Progenitor cell of endocrine pancreas (in vitro differentiated cells): ENCODE data around the gene IFIT1. TPM values are rescaled to one million over a fixed set of nuclear protein-coding genes. Genes with fewer than 3 reads are reported as not detected.

ENCODE experiments used
- DNase-seq: peaks from one replicate; pipeline ENCODE4 v3.0.0; 2021; ENCODE audit warnings: low spot score; ENCODE audit not compliant: unreplicated experiment
- H3K27ac Mint-ChIP-seq: 2 replicates; pipeline ENCODE4 v1.8.0; 2021; ENCODE audit warnings: mild to moderate bottlenecking, moderate library complexity, mixed read lengths
- H3K27me3 Mint-ChIP-seq: 2 replicates; pipeline ENCODE4 v1.8.0; 2021; ENCODE audit warnings: mixed read lengths
- H3K36me3 Mint-ChIP-seq: 2 replicates; pipeline ENCODE4 v1.8.0; 2022; ENCODE audit warnings: mixed read lengths; ENCODE audit not compliant: insufficient read depth
- H3K4me1 Mint-ChIP-seq: 2 replicates; pipeline ENCODE4 v1.8.0; 2021; ENCODE audit warnings: low read depth, mixed read lengths
- H3K4me3 Mint-ChIP-seq: 2 replicates; pipeline ENCODE4 v1.8.0; 2021; ENCODE audit warnings: low read depth, mild to moderate bottlenecking, moderate library complexity, mixed read lengths
- H3K9me3 Mint-ChIP-seq: 2 replicates; pipeline ENCODE4 v1.8.0; 2021; ENCODE audit warnings: low read depth, mixed read lengths
- total RNA-seq: library from RNA; stranded (reverse); gene quantifications from 2 replicates; pipeline ENCODE4 v1.2.1, GENCODE V29; 2021
- TF ChIP-seq, protein P1 (sequence below): fragments of 200-600 bp; sonication (generic); IDR thresholded peaks from one replicate; pipeline ENCODE4 v1.5.0; 2021; ENCODE audit warnings: antibody characterized with exemption, mild to moderate bottlenecking; ENCODE audit not compliant: unreplicated experiment

IFIT1 gene
- total RNA-seq, 1 donor from 2014 or later, result 0.34 TPM

DNA sequence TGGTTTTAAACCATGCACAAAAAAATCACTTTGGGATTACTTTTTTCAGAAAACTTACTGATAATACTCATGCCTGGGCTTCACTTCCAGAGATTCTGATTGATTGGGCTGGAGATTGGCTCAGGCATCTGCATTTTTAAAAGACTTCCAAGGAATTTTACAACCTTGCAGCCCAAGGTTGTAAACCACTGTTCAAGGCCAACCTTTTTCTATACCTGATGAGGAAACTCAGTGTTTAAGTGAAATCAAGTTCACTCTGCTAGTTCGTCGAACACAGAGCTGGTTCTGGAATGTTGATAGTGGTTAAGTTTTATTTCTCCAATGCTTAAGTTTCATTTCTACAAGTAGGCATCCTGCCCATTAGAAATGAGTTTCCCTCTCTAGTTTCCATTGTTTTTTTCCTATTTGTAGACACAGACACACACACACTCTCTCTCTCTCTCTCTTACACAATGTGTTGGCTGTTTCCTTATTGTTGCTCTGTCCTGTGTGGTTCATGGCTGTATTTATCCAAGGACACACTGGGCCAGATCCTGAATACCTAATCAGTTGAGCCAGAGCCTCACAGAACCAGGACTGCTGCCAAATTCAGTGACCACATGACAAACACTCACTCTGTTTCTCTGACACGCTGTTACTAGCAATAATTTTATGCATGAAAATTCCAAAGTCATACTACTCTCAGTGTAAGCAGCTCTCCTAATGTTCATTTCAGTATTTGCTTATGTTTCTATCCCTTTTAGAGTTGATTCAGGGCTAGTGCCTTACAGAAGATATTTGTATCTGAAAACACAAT lies 18.3 kb upstream of the IFIT1 start:
- no peak for DNase-seq
- Mint-ChIP-seq H3K9me3 (no peaks in the 10 kb centered on the region), H3K27ac (peak overlapping the region; percentile 61), H3K4me3 (no peak overlapping the region), H3K36me3 (no peaks in the 10 kb centered on the region), H3K27me3 (no peaks in the 10 kb centered on the region), H3K4me1 (peaks cover 15% of the 10 kb centered on the region)
- TF ChIP-seq, protein P1, sequence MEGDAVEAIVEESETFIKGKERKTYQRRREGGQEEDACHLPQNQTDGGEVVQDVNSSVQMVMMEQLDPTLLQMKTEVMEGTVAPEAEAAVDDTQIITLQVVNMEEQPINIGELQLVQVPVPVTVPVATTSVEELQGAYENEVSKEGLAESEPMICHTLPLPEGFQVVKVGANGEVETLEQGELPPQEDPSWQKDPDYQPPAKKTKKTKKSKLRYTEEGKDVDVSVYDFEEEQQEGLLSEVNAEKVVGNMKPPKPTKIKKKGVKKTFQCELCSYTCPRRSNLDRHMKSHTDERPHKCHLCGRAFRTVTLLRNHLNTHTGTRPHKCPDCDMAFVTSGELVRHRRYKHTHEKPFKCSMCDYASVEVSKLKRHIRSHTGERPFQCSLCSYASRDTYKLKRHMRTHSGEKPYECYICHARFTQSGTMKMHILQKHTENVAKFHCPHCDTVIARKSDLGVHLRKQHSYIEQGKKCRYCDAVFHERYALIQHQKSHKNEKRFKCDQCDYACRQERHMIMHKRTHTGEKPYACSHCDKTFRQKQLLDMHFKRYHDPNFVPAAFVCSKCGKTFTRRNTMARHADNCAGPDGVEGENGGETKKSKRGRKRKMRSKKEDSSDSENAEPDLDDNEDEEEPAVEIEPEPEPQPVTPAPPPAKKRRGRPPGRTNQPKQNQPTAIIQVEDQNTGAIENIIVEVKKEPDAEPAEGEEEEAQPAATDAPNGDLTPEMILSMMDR, result no peak

DNA sequence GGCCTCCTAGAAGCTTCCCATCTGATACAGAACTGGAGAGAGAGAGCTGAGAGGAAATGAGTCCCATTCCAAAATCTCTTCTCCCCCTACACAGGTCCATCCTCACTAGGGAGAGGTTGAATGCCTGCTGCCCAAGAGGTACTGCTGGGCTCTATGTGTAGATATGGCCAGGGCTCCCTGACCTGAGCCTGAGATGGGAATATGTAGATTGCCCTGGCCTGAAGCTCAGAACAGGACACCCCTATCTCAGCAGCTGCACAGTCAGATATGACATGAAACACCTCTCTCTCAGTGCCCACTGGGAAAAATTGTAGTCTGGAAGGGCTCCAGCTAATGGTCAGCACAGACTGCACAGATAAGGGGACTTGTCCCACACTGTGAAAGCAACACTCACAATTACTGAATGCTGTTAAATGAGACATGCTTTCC lies 17.7 kb upstream of the IFIT1 start:
- TF ChIP-seq, protein P1, result no peak
- no peak for DNase-seq
- H3K9me3 Mint-ChIP-seq, result no peaks in the 10 kb centered on the region
- H3K4me3 Mint-ChIP-seq, result no peak overlapping the region
- no peak overlapping the region for H3K27ac Mint-ChIP-seq
- H3K27me3 Mint-ChIP-seq, result no peaks in the 10 kb centered on the region
- peaks cover 13% of the 10 kb centered on the region for H3K4me1 Mint-ChIP-seq
- H3K36me3 Mint-ChIP-seq, result no peaks in the 10 kb centered on the region

DNA sequence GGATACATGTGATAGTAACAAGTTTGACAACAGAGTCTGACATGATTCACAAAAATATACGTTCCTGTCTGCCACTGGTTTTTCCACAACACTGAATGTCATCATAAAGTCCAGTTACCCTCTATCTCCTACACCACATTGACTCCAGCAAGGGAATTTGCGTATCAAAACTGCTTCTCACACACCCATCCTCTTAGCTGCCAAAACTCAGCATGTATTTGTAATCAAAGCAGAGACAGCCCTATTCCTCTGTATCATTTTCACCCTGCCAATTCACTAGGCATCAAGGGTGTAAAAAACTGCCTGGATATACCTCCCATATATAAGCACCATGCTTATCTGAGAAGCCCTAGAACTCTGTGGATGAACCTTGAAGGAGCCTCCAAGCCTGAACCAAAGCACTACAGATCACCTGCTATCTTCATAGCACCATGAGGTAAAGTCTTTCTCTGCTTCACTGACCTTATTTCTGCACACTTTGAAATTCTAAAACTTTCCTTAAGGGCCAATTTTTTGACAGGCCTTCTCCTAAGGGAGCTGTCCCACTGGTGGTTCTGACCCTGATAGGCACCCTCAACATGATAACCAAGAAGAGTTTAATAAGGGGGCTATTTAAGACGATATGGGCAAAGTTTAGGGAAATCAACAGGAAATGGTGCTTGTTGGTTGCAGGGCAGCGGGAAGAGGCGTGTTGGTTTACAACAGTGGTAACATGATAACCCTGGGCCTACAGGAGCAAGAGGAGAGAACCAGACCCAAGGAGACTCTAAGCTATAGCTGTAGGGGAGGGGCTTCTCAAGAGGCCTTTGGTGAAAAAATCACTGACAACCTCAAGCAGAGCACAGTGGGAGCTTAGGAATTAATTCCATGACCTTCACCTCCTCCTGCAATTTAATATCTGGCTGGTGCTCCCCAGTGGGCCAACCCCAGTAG lies 14.5 kb upstream of the IFIT1 start, which contains the start of gene IFIT1B:
Gene IFIT1B, plus strand, starts transcription at position 352 of the 933 bp plus-strand sequence. Its CDS starts 80 bp downstream, at position 432.
- H3K9me3 Mint-ChIP-seq, result no peaks in the 10 kb centered on the region
- no peak within 1 kb of the TSS for H3K27ac Mint-ChIP-seq
- H3K4me1 Mint-ChIP-seq, result peaks cover 10% of the 10 kb centered on the region
- H3K27me3 Mint-ChIP-seq, result peaks cover 2% of the 10 kb centered on the region
- no peak within 1 kb of the TSS for H3K4me3 Mint-ChIP-seq
- TF ChIP-seq, protein P1, result no peak
- H3K36me3 Mint-ChIP-seq, result no peaks in the 10 kb centered on the region
- DNase-seq, result no peak

DNA sequence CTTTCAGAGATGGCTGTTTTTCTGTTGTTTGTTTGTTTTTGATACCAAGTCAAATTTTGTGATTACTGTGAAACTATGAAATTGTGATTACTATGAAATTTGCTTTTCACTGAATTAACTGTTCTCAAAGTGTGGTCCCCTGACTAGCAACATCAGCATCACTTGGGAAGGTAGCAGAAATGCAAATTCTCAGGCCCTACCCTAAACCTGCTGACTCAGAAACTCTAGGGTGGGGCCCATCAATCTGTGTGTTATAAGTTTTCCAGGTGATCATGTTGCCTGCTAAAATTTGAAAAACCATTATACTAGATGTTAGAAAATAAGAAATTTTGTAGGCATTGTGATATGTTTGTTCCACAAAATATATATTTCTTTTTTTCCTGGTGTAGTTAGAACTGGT lies 13.3 kb upstream of the IFIT1 start:
- no peak for DNase-seq
- TF ChIP-seq, protein P1, result no peak
- Mint-ChIP-seq H3K36me3 (no peaks in the 10 kb centered on the region), H3K27me3 (peaks cover 7% of the 10 kb centered on the region), H3K4me1 (peaks cover 4% of the 10 kb centered on the region), H3K4me3 (no peak overlapping the region), H3K9me3 (no peaks in the 10 kb centered on the region), H3K27ac (no peak overlapping the region)

DNA sequence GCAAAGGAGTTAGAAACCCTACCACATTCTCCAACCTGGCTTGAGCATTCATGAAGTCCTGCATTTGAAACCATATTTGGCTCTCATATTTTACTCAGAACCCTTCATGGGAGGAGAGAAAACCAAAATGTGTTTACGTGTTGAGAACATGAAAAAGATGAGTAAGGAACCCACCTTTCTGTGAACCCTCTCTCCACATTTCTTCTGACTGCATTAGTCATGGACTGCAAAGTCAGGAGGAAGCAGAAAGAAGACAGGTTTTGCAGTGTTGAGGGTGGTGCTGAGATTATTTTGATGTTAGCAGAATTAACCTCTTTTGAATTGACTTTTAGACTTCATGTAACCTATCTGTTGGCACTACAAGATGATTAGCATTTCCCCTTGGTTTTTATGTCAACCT lies 9.7 kb upstream of the IFIT1 start:
- Mint-ChIP-seq H3K36me3 (no peaks in the 10 kb centered on the region), H3K4me1 (peaks cover 6% of the 10 kb centered on the region), H3K27ac (no peak overlapping the region), H3K4me3 (no peak overlapping the region), H3K27me3 (peaks cover 7% of the 10 kb centered on the region), H3K9me3 (no peaks in the 10 kb centered on the region)
- no peak for DNase-seq
- TF ChIP-seq, protein P1, result no peak
